H1 (cell line): Measurements from ENCODE around the gene GID8. TPM values are rescaled to one million over a fixed set of nuclear protein-coding genes. Genes with fewer than 3 reads are reported as not detected.

Source experiments
- MAX ChIP-seq: IDR thresholded peaks from 2 replicates; pipeline ENCODE4 v1.6.1; 2012; ENCODE audit warnings: inconsistent platforms
- TAF1 ChIP-seq: IDR thresholded peaks from 2 replicates; pipeline ENCODE4 v1.6.1; 2011; ENCODE audit warnings: mild to moderate bottlenecking, low read depth, low read length
- TBP ChIP-seq: IDR thresholded peaks from 2 replicates; pipeline ENCODE4 v1.6.1; 2011; ENCODE audit warnings: low read depth, low read length, improper control_type of control experiment
- TEAD4 ChIP-seq: IDR thresholded peaks from 2 replicates; pipeline ENCODE4 v1.6.1; 2012; ENCODE audit warnings: low read depth, low read length, inconsistent platforms, mixed read lengths
- polyA plus RNA-seq, 7 experiments: library from polyadenylated mRNA; depleted of rRNA in 3 of 7; stranded (reverse) in 5 of 7; unstranded in 2 of 7; fragments of >200 nt in 5 of 7; fragments of 200-250 nt in 2 of 7; gene quantifications; 1 replicate in 5 of 7; 2 replicates in 1 of 7; 4 replicates in 1 of 7; pipeline versions ENCODE4 v1.2.1 to v1.2.3, GENCODE V29; 2011 to 2013; ENCODE audit warnings: missing spikeins in 2 of 7, mixed read lengths in 2 of 7
- total RNA-seq: library from RNA; stranded (reverse); fragmentation: NEBNext Ultra II Directional; extraction: Animal tissue kit (Norgen Biotek cat#: 25700); gene quantifications from 2 replicates; pipeline ENCODE4 v1.2.1, GENCODE V29; 2021

GID8 gene
- total and polyA plus RNA-seq, 2 of the 8 experiments (the other 6 are each of a cell fraction or from before 2014, with no cell fraction given): 39.7 to 72.9 TPM

- no peak for TF ChIP-seq MAX
- no peak for TF ChIP-seq TEAD4
- peak; percentile 67; the same call in 1 of the 2 replicates for TF ChIP-seq TBP
- peak; percentile 88 for TF ChIP-seq TAF1
Measured at GRCh38 chr20:62926229-62927127, 11.5 kb upstream of the GID8 start, which contains the start of gene DIDO1 (continued).
